IPS-15b (cell line): ENCODE data around the gene DHRS4.
A peak's percentile ranks its signal among the peaks of the same experiment; 100 is the strongest.
"Not testable (repeated sequence)": the region's sequence is repeated elsewhere in the genome, so short reads cannot be mapped to it uniquely, and the experiment has no call there.

ENCODE experiments used
- H3K27me3 ChIP-seq: one replicate; pipeline ENCODE4 v1.6.1; 2013; ENCODE audit warnings: low read length; ENCODE audit not compliant: control insufficient read depth, insufficient read depth
- H3K36me3 ChIP-seq: one replicate; pipeline ENCODE4 v1.6.1; 2013; ENCODE audit warnings: low read length; ENCODE audit not compliant: control insufficient read depth, insufficient read depth
- H3K4me1 ChIP-seq: one replicate; pipeline ENCODE4 v1.6.1; 2013; ENCODE audit warnings: mild to moderate bottlenecking, low read length; ENCODE audit not compliant: control insufficient read depth, insufficient read depth
- H3K4me3 ChIP-seq: one replicate; pipeline ENCODE4 v1.5.1; 2013; ENCODE audit warnings: low read depth, low read length
- H3K9ac ChIP-seq: one replicate; pipeline ENCODE4 v1.6.1; 2013; ENCODE audit warnings: low read depth, mild to moderate bottlenecking, low read length
- H3K9me3 ChIP-seq: one replicate; pipeline ENCODE4 v1.6.1; 2013; ENCODE audit warnings: mild to moderate bottlenecking, low read length; ENCODE audit not compliant: control insufficient read depth, insufficient read depth

The DHRS4 gene

DNA sequence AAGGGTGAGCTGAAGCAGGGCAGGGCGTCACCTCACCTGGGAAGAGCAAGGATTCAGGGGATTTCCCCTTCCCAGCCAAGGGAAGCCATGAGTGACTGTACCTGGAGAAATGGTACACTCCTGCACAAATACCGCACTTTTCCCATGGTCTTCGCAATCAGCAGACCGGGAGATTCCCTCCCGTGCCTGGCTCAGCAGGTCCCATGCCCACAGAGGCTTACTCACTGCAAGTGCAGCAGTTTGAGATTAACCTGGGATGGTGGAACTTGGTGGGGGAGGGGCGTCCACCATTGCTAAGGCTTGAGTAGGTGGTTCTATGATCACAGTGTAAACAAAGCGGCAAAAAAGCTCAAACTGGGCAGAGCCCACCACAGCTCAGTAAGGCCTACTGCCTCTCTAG lies 11.0 kb upstream of the DHRS4 start:
- Histone ChIP-seq H3K9me3 (no peaks in the 10 kb centered on the region), H3K9ac (no peak overlapping the region), H3K4me3 (no peak overlapping the region), H3K27me3 (no peaks in the 10 kb centered on the region), H3K4me1 (no peaks in the 10 kb centered on the region), H3K36me3 (no peaks in the 10 kb centered on the region)

- not testable (repeated sequence) for H3K36me3 ChIP-seq, H3K9me3 ChIP-seq, H3K4me3 ChIP-seq, H3K4me1 ChIP-seq, H3K9ac ChIP-seq, H3K27me3 ChIP-seq
Measured at GRCh38 chr14:23949069-23949468, 4.5 kb upstream of the DHRS4 start.

DNA sequence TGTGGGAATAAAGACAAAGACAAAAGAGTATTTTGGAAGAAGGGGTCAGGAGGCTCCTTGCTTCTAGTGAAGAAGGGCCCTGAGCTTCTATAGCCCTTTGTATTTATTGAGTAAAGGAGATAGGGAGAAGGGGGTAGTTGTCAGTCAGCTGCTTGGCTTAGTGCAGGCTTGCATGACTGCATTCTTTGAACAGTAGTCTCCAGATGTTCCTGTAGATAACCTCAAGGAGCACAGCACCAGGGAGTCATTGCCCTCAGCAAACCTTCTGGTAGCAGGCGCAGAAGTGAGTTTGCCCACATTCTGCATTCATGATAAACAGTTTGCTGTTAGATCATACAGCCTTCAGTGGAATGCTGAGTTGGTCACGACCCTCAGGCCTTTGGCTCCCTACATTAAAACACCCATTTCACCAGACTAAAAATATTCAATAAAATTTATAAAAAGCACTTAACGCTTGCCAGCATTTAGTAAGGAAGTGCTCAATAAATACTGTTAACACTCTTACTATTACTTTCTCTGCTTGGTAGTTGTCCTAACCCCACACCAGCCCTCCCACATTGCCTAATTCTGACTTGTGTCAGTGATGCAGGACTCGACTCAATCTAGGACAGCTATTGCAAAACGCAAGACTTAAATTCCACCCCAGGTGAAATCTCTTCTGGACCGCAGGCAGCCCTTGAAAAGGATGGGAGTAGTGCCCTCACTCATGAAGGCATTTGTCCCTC lies 3.0 kb upstream of the DHRS4 start:
- Histone ChIP-seq H3K27me3 (no peaks in the 10 kb centered on the region), H3K4me3 (no peak overlapping the region), H3K36me3 (no peaks in the 10 kb centered on the region), H3K4me1 (no peaks in the 10 kb centered on the region), H3K9ac (no peak overlapping the region), H3K9me3 (no peaks in the 10 kb centered on the region)

DNA sequence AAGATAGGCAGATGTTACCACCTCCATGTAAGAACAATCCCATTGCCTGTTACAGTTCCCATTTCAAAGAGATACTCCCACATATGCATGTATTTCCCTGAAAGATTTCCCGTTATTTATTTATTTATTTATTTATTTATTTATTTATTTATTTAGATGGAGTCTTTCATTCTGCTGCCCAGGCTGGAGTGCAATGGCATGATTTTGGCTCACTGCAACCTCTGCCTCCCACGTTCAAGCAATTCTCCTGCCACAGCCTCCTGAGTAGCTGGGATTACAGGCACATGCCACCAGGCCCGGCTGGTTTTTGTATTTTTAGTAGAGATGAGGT lies 2.5 kb upstream of the DHRS4 start:
- not testable (repeated sequence) for H3K36me3 ChIP-seq, H3K9me3 ChIP-seq, H3K9ac ChIP-seq, H3K27me3 ChIP-seq, H3K4me1 ChIP-seq, H3K4me3 ChIP-seq

DNA sequence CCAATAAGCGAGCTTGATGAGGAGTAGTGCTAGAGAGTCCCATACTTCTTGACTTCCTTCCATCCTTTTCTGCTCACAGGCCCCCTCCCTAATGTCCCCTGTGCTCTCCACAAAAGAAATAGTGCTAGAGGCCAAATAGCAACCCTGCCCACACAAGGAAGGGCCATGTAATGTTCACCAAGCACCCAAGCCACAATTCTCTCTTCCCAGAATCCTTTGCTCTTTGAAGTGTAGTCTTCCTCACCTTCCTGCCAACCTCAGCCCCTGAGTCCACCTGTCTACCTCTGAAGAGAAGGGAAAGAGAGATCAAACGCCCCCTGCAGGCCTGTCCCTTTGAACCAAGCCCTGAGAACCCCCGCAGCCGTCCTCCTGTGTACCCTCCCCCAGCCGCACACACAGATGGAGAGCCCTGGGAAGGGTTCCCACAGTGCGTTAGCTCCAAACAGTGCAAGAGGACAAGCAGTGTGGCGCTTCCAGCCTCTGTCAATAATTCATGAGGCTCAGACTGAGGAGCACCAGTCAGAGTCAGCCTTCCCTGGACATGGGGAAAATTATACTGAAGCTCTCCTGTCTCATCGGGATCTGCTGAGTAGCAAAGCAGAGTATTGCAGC lies 1.9 kb upstream of the DHRS4 start:
- Histone ChIP-seq H3K4me1 (no peaks in the 10 kb centered on the region), H3K4me3 (no peak overlapping the region), H3K36me3 (no peaks in the 10 kb centered on the region), H3K9ac (no peak overlapping the region), H3K9me3 (no peaks in the 10 kb centered on the region), H3K27me3 (no peaks in the 10 kb centered on the region)

DNA sequence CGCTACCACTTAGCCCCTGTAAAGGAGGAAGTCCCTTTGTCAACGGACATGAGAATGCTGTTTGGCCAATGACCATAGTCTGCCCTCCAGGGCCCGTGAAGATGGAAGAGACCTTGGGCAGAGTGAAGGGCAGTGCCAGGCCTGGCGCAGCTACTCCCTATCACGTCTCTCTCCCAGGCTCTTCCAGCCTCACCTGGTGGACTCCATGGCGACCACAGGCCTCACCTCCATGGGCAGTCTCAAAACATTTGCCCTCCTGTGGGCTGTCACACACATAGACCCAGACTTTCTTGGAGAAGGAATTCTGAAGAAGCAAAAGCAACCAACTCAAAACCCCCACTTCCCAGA lies 480 bp upstream of the DHRS4 start:
- not testable (repeated sequence) for H3K9me3 ChIP-seq, H3K27me3 ChIP-seq, H3K36me3 ChIP-seq, H3K4me1 ChIP-seq
- peak overlapping the region; percentile 98 for H3K4me3 ChIP-seq
- H3K9ac ChIP-seq, result peak overlapping the region; percentile 63

DNA sequence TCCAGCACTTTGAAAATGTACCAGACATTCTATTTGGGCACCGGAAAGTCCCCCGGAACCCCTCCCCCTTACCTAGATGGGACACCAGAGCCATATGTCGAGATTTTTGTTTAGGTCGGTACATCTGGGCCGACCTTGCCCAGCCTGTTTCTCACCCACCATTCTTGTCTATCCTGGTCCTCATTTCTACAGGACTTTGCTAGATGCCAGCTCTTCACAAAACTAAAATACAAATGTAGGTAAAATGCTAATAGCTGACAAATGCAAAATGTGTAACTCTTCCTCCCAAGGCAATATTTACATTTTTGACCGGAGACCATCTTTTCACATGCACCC lies 677 bp downstream of the DHRS4 start:
- H3K9me3 ChIP-seq, H3K36me3 ChIP-seq, H3K27me3 ChIP-seq, H3K4me1 ChIP-seq, H3K9ac ChIP-seq: not testable (repeated sequence)
- peak overlapping the region; percentile 98 for H3K4me3 ChIP-seq

DNA sequence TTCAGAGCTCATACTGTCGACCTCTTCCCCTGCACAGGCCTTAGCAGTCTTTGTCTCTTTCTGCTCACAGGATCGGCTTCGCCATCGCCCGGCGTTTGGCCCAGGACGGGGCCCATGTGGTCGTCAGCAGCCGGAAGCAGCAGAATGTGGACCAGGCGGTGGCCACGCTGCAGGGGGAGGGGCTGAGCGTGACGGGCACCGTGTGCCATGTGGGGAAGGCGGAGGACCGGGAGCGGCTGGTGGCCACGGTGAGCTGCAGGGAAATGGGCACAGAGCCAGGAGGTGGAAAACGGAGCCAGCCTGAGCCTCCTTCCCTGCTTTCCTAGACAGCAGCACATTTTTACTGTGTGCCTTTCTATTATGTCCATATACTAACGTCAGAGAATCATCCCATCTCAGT lies 1.4 kb downstream of the DHRS4 start:
- H3K4me3 ChIP-seq, H3K36me3 ChIP-seq, H3K9me3 ChIP-seq, H3K9ac ChIP-seq, H3K4me1 ChIP-seq, H3K27me3 ChIP-seq: not testable (repeated sequence)

DNA sequence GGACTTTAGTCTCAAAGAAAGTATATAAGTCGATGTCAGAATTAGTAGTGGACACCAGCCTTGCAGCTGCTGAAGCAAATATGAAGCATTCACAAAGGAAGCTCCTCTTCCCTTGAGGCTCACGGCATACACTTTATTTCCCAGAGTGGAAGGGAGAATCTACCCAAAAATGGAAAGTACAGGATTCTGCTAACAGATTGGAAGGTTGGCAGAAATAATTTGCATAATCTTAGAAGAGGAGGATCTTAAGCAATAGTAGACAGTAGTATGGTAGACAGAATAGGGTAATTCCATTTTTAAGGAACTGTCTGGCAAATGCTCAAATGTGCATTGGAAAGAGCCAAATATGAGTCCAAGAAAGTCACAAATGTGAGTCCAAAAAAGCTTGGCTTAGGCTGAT lies 2.2 kb downstream of the DHRS4 start:
- H3K27me3 ChIP-seq, H3K4me3 ChIP-seq, H3K4me1 ChIP-seq, H3K9me3 ChIP-seq, H3K36me3 ChIP-seq, H3K9ac ChIP-seq: not testable (repeated sequence)

DNA sequence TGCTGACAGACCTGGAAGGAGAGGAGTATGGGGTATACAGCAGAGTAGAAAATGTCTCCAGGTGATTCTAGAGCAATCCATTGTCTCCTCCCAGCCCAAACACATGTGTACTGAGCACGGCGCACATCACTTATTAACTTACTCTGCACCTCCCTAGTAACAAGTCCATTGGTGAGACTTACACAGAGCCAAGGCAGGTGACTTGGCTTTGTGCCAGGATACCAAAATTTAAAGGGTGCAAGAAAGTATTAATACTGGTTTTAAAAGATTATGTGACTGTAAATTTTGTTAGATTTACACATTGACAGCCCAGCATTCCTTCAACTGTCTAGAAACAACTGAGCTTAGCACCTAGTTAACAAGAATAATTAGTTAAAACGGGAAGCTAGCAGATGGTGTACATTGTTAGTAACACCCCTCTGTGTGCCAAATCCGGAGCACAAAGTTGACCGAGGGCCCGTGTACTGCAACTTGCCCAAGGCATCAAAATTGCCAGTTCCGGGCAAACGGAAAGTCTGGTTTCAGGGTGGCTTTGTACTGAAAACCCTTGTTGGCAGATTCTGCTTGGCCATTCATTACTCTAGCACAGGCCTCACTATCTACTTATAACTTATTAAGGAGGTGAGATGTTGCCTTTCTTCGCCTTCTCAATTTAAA lies 4.5 kb downstream of the DHRS4 start:
- H3K4me1 ChIP-seq, H3K36me3 ChIP-seq, H3K27me3 ChIP-seq, H3K9me3 ChIP-seq, H3K4me3 ChIP-seq, H3K9ac ChIP-seq: not testable (repeated sequence)

DNA sequence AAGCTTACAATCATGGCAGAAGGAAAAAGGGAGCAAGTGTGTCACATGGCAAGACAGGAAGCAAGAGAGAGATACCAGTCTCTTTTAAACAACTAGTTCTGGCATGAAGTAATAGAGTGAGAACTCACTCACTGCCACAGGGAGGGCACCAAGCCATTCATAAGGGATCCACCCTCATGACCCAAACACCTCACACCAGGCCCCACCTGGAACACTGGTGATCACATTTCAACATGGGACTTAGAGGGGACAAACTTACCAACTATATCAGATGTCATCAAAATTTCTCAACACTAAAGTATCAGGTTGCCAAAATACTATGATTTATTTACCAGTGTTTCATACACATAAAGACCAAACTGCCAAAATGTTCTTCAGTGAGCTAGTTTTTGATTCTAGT lies 7.3 kb downstream of the DHRS4 start:
- not testable (repeated sequence) for H3K36me3 ChIP-seq, H3K9ac ChIP-seq, H3K4me1 ChIP-seq, H3K9me3 ChIP-seq, H3K4me3 ChIP-seq, H3K27me3 ChIP-seq

- H3K9ac ChIP-seq, H3K36me3 ChIP-seq, H3K4me1 ChIP-seq, H3K9me3 ChIP-seq, H3K4me3 ChIP-seq, H3K27me3 ChIP-seq: not testable (repeated sequence)
Measured at GRCh38 chr14:23961704-23962103, 8.1 kb downstream of the DHRS4 start.
